IMR-90 (cell line): ENCODE measurements around the gene TSC22D4. TPM values are rescaled to one million over a fixed set of nuclear protein-coding genes. Genes with fewer than 3 reads are reported as not detected.
A peak's percentile ranks its signal among the peaks of the same experiment; 100 is the strongest.

ENCODE experiments used
- ATAC-seq: fragments of 200-7000 bp; cut with Tn5 transposase; 2 replicates; pipeline ENCODE4 v1.9.1; 2020; ENCODE audit warnings: low read depth, mild to moderate bottlenecking, moderate library complexity
- BruUV-seq: library from RNA; stranded (reverse); fragments of 400-500 nt; replicated peaks from 2 replicates; lab custom pipeline; 2021; lab: Mats Ljungman, UMichigan
- CTCF ChIA-PET: fragments of 300-600 bp; formaldehyde crosslinking; extraction: SDS; loops from one replicate; lab custom pipeline; 2021; ENCODE audit warnings: antibody characterized with exemption; lab: Yijun Ruan, JAX
- POLR2A ChIA-PET: fragments of 300-600 bp; sonication (Branson Sonifier 250); formaldehyde crosslinking; loops from one replicate; lab custom pipeline; 2022; ENCODE audit warnings: antibody characterized with exemption; ENCODE audit not compliant: unreplicated experiment; lab: Charles Lee
- DNase-seq: peaks from one replicate; pipeline ENCODE4 v3.0.0; 2013
- H2AFZ ChIP-seq: replicated peaks from 2 replicates; pipeline ENCODE3; 2013; ENCODE audit warnings: low read length, mild to moderate bottlenecking; ENCODE audit not compliant: poor library complexity
- H2AK5ac ChIP-seq: 2 replicates; pipeline ENCODE4 v1.6.1; 2013; ENCODE audit warnings: low read depth, low read length, inconsistent platforms
- H2AK9ac ChIP-seq: replicated peaks from 2 replicates; pipeline ENCODE3; 2013; ENCODE audit warnings: mild to moderate bottlenecking, low read depth, low read length, moderate library complexity; ENCODE audit not compliant: poor library complexity
- H2BK120ac ChIP-seq: 2 replicates; pipeline ENCODE4 v1.6.1; 2013; ENCODE audit warnings: low read depth, low read length, inconsistent platforms
- H2BK15ac ChIP-seq: 3 replicates; pipeline ENCODE4 v1.6.1; 2013; ENCODE audit warnings: low read depth, low read length, inconsistent platforms
- H2BK20ac ChIP-seq: 2 replicates; pipeline ENCODE4 v1.6.1; 2013; ENCODE audit warnings: low read depth, mild to moderate bottlenecking, inconsistent platforms, low read length, moderate library complexity
- H2BK5ac ChIP-seq: 2 replicates; pipeline ENCODE4 v1.6.1; 2013; ENCODE audit warnings: mild to moderate bottlenecking, low read depth, low read length, inconsistent platforms; ENCODE audit not compliant: poor library complexity, severe bottlenecking
- H3K14ac ChIP-seq: replicated peaks from 2 replicates; pipeline ENCODE4 v1.6.1; 2013; ENCODE audit warnings: low read depth, low read length, inconsistent platforms
- H3K18ac ChIP-seq: 2 replicates; pipeline ENCODE4 v1.6.1; 2013; ENCODE audit warnings: low read depth, low read length, control low read depth
- H3K23ac ChIP-seq: 2 replicates; pipeline ENCODE4 v1.6.1; 2013; ENCODE audit warnings: low read depth, low read length, inconsistent platforms
- H3K27ac ChIP-seq: 2 replicates; pipeline ENCODE4 v1.5.1; 2013; ENCODE audit warnings: mild to moderate bottlenecking, control low read depth, low read length; ENCODE audit not compliant: insufficient read depth
- H3K27me3 ChIP-seq: 2 replicates; pipeline ENCODE4 v1.6.1; 2013; ENCODE audit warnings: low read length; ENCODE audit not compliant: control insufficient read depth, insufficient read depth
- H3K36me3 ChIP-seq: 2 replicates; pipeline ENCODE4 v1.6.1; 2013; ENCODE audit warnings: low read length, mixed read lengths; ENCODE audit not compliant: control insufficient read depth, insufficient read depth
- H3K4ac ChIP-seq: 2 replicates; pipeline ENCODE4 v1.6.1; 2013; ENCODE audit warnings: low read depth, low read length, inconsistent platforms
- H3K4me1 ChIP-seq: 2 replicates; pipeline ENCODE4 v1.6.1; 2013; ENCODE audit warnings: low read length, mixed read lengths; ENCODE audit not compliant: control insufficient read depth, insufficient read depth
- H3K4me2 ChIP-seq: 2 replicates; pipeline ENCODE4 v1.6.1; 2013; ENCODE audit warnings: low read depth, mild to moderate bottlenecking, control low read depth, low read length, moderate library complexity
- H3K4me3 ChIP-seq: 2 replicates; pipeline ENCODE4 v1.5.1; 2013; ENCODE audit warnings: low read depth, mild to moderate bottlenecking, control low read depth, low read length, moderate library complexity; ENCODE audit not compliant: insufficient read depth
- H3K56ac ChIP-seq: 2 replicates; pipeline ENCODE4 v1.6.1; 2013; ENCODE audit warnings: low read length, inconsistent platforms; ENCODE audit not compliant: insufficient read depth; ENCODE audit errors: extremely low read depth
- H3K79me1 ChIP-seq, 2 experiments: 2 replicates each; pipeline ENCODE4 v1.6.1; 2013; ENCODE audit warnings: low read length in 2 of 2, inconsistent platforms in 1 of 2, low read depth in 1 of 2
- H3K9ac ChIP-seq: 2 replicates; pipeline ENCODE4 v1.6.1; 2013; ENCODE audit warnings: low read depth, low read length, control low read depth
- H3K9me1 ChIP-seq: 2 replicates; pipeline ENCODE4 v1.6.1; 2013; ENCODE audit warnings: low read length, inconsistent platforms; ENCODE audit not compliant: insufficient read depth
- H3K9me3 ChIP-seq: 2 replicates; pipeline ENCODE4 v1.6.1; 2013; ENCODE audit warnings: low read length; ENCODE audit not compliant: control insufficient read depth, insufficient read depth
- H4K20me1 ChIP-seq: 2 replicates; pipeline ENCODE4 v1.6.1; 2013; ENCODE audit warnings: low read length, inconsistent platforms; ENCODE audit not compliant: insufficient read depth
- H4K5ac ChIP-seq: 2 replicates; pipeline ENCODE4 v1.6.1; 2013; ENCODE audit warnings: mild to moderate bottlenecking, low read depth, low read length, control low read depth
- H4K8ac ChIP-seq, 2 experiments: 2 replicates each; pipeline ENCODE4 v1.6.1; 2013; ENCODE audit warnings: low read depth in 2 of 2, low read length in 2 of 2, control low read depth in 1 of 2, inconsistent platforms in 1 of 2
- H4K91ac ChIP-seq: 2 replicates; pipeline ENCODE4 v1.6.1; 2013; ENCODE audit warnings: low read depth, low read length, inconsistent platforms; ENCODE audit not compliant: insufficient read depth
- CEBPB ChIP-seq: IDR thresholded peaks from 2 replicates; pipeline ENCODE4 v1.6.1; 2012; ENCODE audit warnings: low read depth, low read length, improper control_type of control experiment
- CHD1 ChIP-seq: IDR thresholded peaks from 2 replicates; pipeline ENCODE4 v1.6.1; 2012; ENCODE audit warnings: low read depth, low read length, improper control_type of control experiment
- CTCF ChIP-seq: conservative IDR thresholded peaks from 2 replicates; pipeline ENCODE4 v1.5.1; 2012; ENCODE audit warnings: mild to moderate bottlenecking, low read depth, low read length, improper control_type of control experiment
- ELK1 ChIP-seq: fragments of 150-350 bp; IDR thresholded peaks from 2 replicates; pipeline ENCODE4 v1.6.1; 2016; ENCODE audit warnings: low read depth, mild to moderate bottlenecking, low read length, moderate library complexity, borderline replicate concordance
- FOS ChIP-seq: fragments of 150-350 bp; IDR thresholded peaks from 2 replicates; pipeline ENCODE4 v1.6.1; 2016; ENCODE audit warnings: low read depth, low read length
- MAFK ChIP-seq: IDR thresholded peaks from 2 replicates; pipeline ENCODE4 v1.6.1; 2012; ENCODE audit warnings: low read depth, low read length, improper control_type of control experiment
- MAZ ChIP-seq: IDR thresholded peaks from 2 replicates; pipeline ENCODE4 v1.6.1; 2012; ENCODE audit warnings: low read depth, mild to moderate bottlenecking, low read length, improper control_type of control experiment, moderate library complexity, borderline replicate concordance
- NFE2L2 ChIP-seq: fragments of 150-350 bp; IDR thresholded peaks from 2 replicates; pipeline ENCODE4 v1.6.1; 2016; ENCODE audit warnings: low read depth, mild to moderate bottlenecking, low read length
- POLR2A ChIP-seq: IDR thresholded peaks from 2 replicates; pipeline ENCODE4 v1.6.1; 2012; ENCODE audit warnings: mild to moderate bottlenecking, low read depth, low read length
- RCOR1 ChIP-seq: IDR thresholded peaks from 2 replicates; pipeline ENCODE4 v1.6.1; 2012; ENCODE audit warnings: mild to moderate bottlenecking, low read length, improper control_type of control experiment; ENCODE audit not compliant: insufficient replicate concordance
- SMC3 ChIP-seq: fragments of 150-350 bp; IDR thresholded peaks from 2 replicates; pipeline ENCODE4 v1.6.1; 2016; ENCODE audit warnings: low read depth, mild to moderate bottlenecking, antibody characterized with exemption, low read length, moderate library complexity
- USF2 ChIP-seq: fragments of 150-350 bp; IDR thresholded peaks from 2 replicates; pipeline ENCODE4 v1.6.1; 2017; ENCODE audit warnings: mild to moderate bottlenecking, antibody characterized with exemption, low read length, low read depth
- WGBS, 2 experiments: methylation state at CpG; one replicate each; pipeline versions ENCODE4 v1.1.5 to v1.1.7; 2013; ENCODE audit warnings: missing lambda C conversion rate in 2 of 2; ENCODE audit not compliant: insufficient read length in 1 of 2; ENCODE audit errors: extremely low coverage in 2 of 2; 5-methylcytosine and 5-hydroxymethylcytosine counted together
- dilution Hi-C: fragments of 300-500 bp; cut with HindIII; formaldehyde crosslinking; loops from one replicate; pipeline ENCODE4 v1.14.3; 2018; ENCODE audit warnings: low sequenced_read_pairs; ENCODE audit not compliant: unreplicated experiment
- in situ Hi-C: fragments of 300-500 bp; cut with MboI; formaldehyde crosslinking; loops from 3 replicates; pipeline ENCODE4 v1.14.3; 2019; ENCODE audit warnings: low sequenced_read_pairs, inconsistent platforms, mixed read lengths
- intact Hi-C: fragments of 100-400 bp; cut with micrococcal nuclease; formaldehyde crosslinking; loops from 2 replicates; pipeline ENCODE4 v1.10.0; 2022
- polyA plus RNA-seq, 3 experiments: library from polyadenylated mRNA; depleted of rRNA; stranded (reverse); fragments of >200 nt; gene quantifications; 2 replicates each; pipeline ENCODE4 v1.2.3, GENCODE V29; 2012; ENCODE audit warnings: low replicate concordance in 1 of 3
- total RNA-seq: library from RNA; depleted of rRNA; stranded (reverse); fragments of >200 nt; gene quantifications from 2 replicates; pipeline ENCODE4 v1.2.3, GENCODE V29; 2012

Gene TSC22D4
- total and polyA plus RNA-seq, 2 of the 4 experiments (the other 2 are of a cell fraction): 9.3 to 29.9 TPM

GRCh38 chr7:100492738-100493475 lies 13.9 kb upstream of the TSC22D4 start:
- peaks cover 19% of the 10 kb centered on the region; the same call in 1 of the 2 replicates for H3K27me3 ChIP-seq
- in situ Hi-C loops: no loop called here
- H2BK15ac ChIP-seq: no peak overlapping the region
- H4K5ac ChIP-seq: no peak overlapping the region
- ATAC-seq (no peak), DNase-seq (no peak)
- TF ChIP-seq MAFK (no peak), ELK1 (no peak), CHD1 (no peak), NFE2L2 (no peak), RCOR1 (no peak), FOS (no peak), SMC3 (no peak), POLR2A (no peak), CTCF (no peak), MAZ (no peak), CEBPB (no peak), USF2 (no peak)
- H3K9me3 ChIP-seq: no peaks in the 10 kb centered on the region
- no peak overlapping the region for H4K91ac ChIP-seq
- no peak overlapping the region for H3K4me2 ChIP-seq
- no peak overlapping the region for H3K9ac ChIP-seq
- H2AK5ac ChIP-seq: no peak overlapping the region
- H3K18ac ChIP-seq: no peak overlapping the region
- 0 out of 2 replicates have a peak, but pooled peaks cover 3% of the 10 kb centered on the region for H4K20me1 ChIP-seq
- POLR2A ChIA-PET: no interaction called here
- H3K27ac ChIP-seq: no peak overlapping the region
- peak overlapping the region; percentile 5 for H2AK9ac ChIP-seq
- H2BK20ac ChIP-seq: no peak overlapping the region
- no peak overlapping the region for H2BK120ac ChIP-seq
- H3K79me1 ChIP-seq: no peaks in the 10 kb centered on the region
- H3K4me1 ChIP-seq: no peaks in the 10 kb centered on the region; the same call in 1 of the 2 replicates
- dilution Hi-C loops: no loop called here
- no peak overlapping the region for H3K56ac ChIP-seq
- H3K9me1 ChIP-seq: no peaks in the 10 kb centered on the region
- intact Hi-C loops: loop anchor here (5.0 kb wide), 1 partner anchor 54 kb away; no protein-coding TSS in a partner anchor
- H3K36me3 ChIP-seq: no peaks in the 10 kb centered on the region
- H3K14ac ChIP-seq: no peak overlapping the region
- H3K4me3 ChIP-seq: no peak overlapping the region
- CTCF ChIA-PET: no interaction called here
- 100% methylated on average over 1 of the region's 5 CpGs; no CpG with 5 or more reads in 1 of the 2 experiments for WGBS, 2 experiments
- H3K4ac ChIP-seq: no peak overlapping the region
- H2AFZ ChIP-seq: peak overlapping the region; percentile 71
- no peak overlapping the region for H4K8ac ChIP-seq
- no peak overlapping the region for H2BK5ac ChIP-seq
- no TSS peak for BruUV-seq
- no peak overlapping the region for H3K23ac ChIP-seq
